ENCODE results near the gene NKX6-2. TPM values are rescaled to one million over a fixed set of nuclear protein-coding genes. Genes with fewer than 3 reads are reported as not detected.

Gene NKX6-2
- total RNA-seq, 4 donors from 2014 or later, result 0.57 TPM; not detected in 3

GRCh38 chr10:132815168-132815857 lies 29.4 kb upstream of the NKX6-2 start:
- no peak overlapping the region for H3K4me3 ChIP-seq
- H3K9me3 ChIP-seq, result no peaks in the 10 kb centered on the region
- intact Hi-C loops (cut with DNase I), result no loop called here
- H3K36me3 ChIP-seq, result no peaks in the 10 kb centered on the region
- DNase-seq, result no peak
- WGBS, 2 donors, result 70 to 80% methylated on average over 10 to 13 of the region's 18 CpGs
- peaks cover 0 to 84% (median 0%) of the 10 kb centered on the region in 4 donors for H3K27me3 ChIP-seq
- TF ChIP-seq CTCF (IDR thresholded peaks at IDR 0.05), result no peak
- no peak for TF ChIP-seq POLR2A (IDR thresholded peaks at IDR 0.05)
- no peak overlapping the region for H3K27ac ChIP-seq
- no peaks in the 10 kb centered on the region for H3K4me1 ChIP-seq

GRCh38 chr10:132814469-132814856 lies 28.5 kb upstream of the NKX6-2 start:
- no peaks in the 10 kb centered on the region for H3K9me3 ChIP-seq
- H3K36me3 ChIP-seq, result no peaks in the 10 kb centered on the region
- H3K4me1 ChIP-seq, result no peaks in the 10 kb centered on the region
- TF ChIP-seq CTCF (IDR thresholded peaks at IDR 0.05), result no peak
- no peak for TF ChIP-seq POLR2A (IDR thresholded peaks at IDR 0.05)
- 60 to 66% methylated on average over 5 to 14 of the region's 16 CpGs for WGBS, 2 donors
- H3K27me3 ChIP-seq, result peaks cover 0 to 91% (median 0%) of the 10 kb centered on the region in 4 donors
- H3K4me3 ChIP-seq, result no peak overlapping the region
- DNase-seq, result no peak
- H3K27ac ChIP-seq, result no peak overlapping the region
- intact Hi-C loops (cut with DNase I), result no loop called here

GRCh38 chr10:132813560-132814468 lies 27.9 kb upstream of the NKX6-2 start:
- Histone ChIP-seq H3K9me3 (no peaks in the 10 kb centered on the region), H3K36me3 (no peaks in the 10 kb centered on the region), H3K4me1 (no peaks in the 10 kb centered on the region), H3K27ac (no peak overlapping the region), H3K27me3 (peaks cover 0 to 93% (median 0%) of the 10 kb centered on the region in 4 donors), H3K4me3 (no peak overlapping the region)
- DNase-seq, result no peak
- TF ChIP-seq POLR2A (IDR thresholded peaks at IDR 0.05) (no peak), CTCF (IDR thresholded peaks at IDR 0.05) (no peak)
- intact Hi-C loops (cut with DNase I), result no loop called here
- WGBS, 2 donors, result 56 to 71% methylated on average over 6 to 7 of the region's 28 CpGs

- intact Hi-C loops (cut with DNase I), result no loop called here
- no peaks in the 10 kb centered on the region for H3K4me1 ChIP-seq
- no peaks in the 10 kb centered on the region for H3K9me3 ChIP-seq
- H3K36me3 ChIP-seq, result no peaks in the 10 kb centered on the region
- WGBS, 2 donors, result no CpG with 5 or more reads among the region's 10 CpGs
- no peak for TF ChIP-seq CTCF (IDR thresholded peaks at IDR 0.05)
- no peak for TF ChIP-seq POLR2A (IDR thresholded peaks at IDR 0.05)
- DNase-seq, result no peak
- peaks cover 0 to 95% (median 0%) of the 10 kb centered on the region in 4 donors for H3K27me3 ChIP-seq
- no peak overlapping the region for H3K4me3 ChIP-seq
- H3K27ac ChIP-seq, result no peak overlapping the region
These were observed 27.1 kb upstream of the NKX6-2 start for GRCh38 chr10:132813001-132813401.

- no peaks in the 10 kb centered on the region for H3K4me1 ChIP-seq
- 35 to 63% methylated on average over 5 to 7 of the region's 11 CpGs for WGBS, 2 donors
- no peak overlapping the region for H3K4me3 ChIP-seq
- intact Hi-C loops (cut with DNase I), result no loop called here
- H3K27me3 ChIP-seq, result peaks cover 0 to 91% (median 0%) of the 10 kb centered on the region in 4 donors
- no peak overlapping the region for H3K27ac ChIP-seq
- no peaks in the 10 kb centered on the region for H3K36me3 ChIP-seq
- TF ChIP-seq CTCF (IDR thresholded peaks at IDR 0.05) (no peak), POLR2A (IDR thresholded peaks at IDR 0.05) (no peak)
- no peaks in the 10 kb centered on the region for H3K9me3 ChIP-seq
- DNase-seq, result no peak
These were observed 26.6 kb upstream of the NKX6-2 start for GRCh38 chr10:132812520-132812919.

All from esophagus squamous epithelium (tissue), 5 donors.